GM18517 (cell line): ENCODE data around the gene TCF15.
"Not testable (repeated sequence)": the region's sequence is repeated elsewhere in the genome, so short reads cannot be mapped to it uniquely, and the experiment has no call there.

ENCODE experiments used
- ATAC-seq: cut with Tn5 transposase; IDR thresholded peaks from one replicate; pipeline ENCODE4 v1.9.1; 2021; ENCODE audit warnings: mild to moderate bottlenecking, moderate library complexity; ENCODE audit not compliant: unreplicated experiment

TCF15 gene

GRCh38 chr20:584161-584970 lies 25.7 kb downstream of the TCF15 start:
- no peak for ATAC-seq

- no peak for ATAC-seq
These were observed 27.9 kb downstream of the TCF15 start for GRCh38 chr20:582204-582603.

GRCh38 chr20:578940-579690 lies 31.0 kb downstream of the TCF15 start:
- ATAC-seq, result not testable (repeated sequence)

GRCh38 chr20:577167-577791 lies 32.8 kb downstream of the TCF15 start:
- ATAC-seq, result no peak

GRCh38 chr20:576156-576555 lies 34.0 kb downstream of the TCF15 start:
- ATAC-seq, result no peak

GRCh38 chr20:575230-575629 lies 34.9 kb downstream of the TCF15 start:
- ATAC-seq, result no peak

GRCh38 chr20:574297-574942 lies 35.7 kb downstream of the TCF15 start:
- ATAC-seq, result no peak

- ATAC-seq, result no peak
These were observed 36.5 kb downstream of the TCF15 start for GRCh38 chr20:573414-574296.

GRCh38 chr20:572727-573126 lies 37.4 kb downstream of the TCF15 start:
- no peak for ATAC-seq

GRCh38 chr20:571754-572441 lies 38.2 kb downstream of the TCF15 start:
- no peak for ATAC-seq

GRCh38 chr20:568673-569415 lies 41.3 kb downstream of the TCF15 start:
- ATAC-seq, result no peak

- ATAC-seq, result no peak
These were observed 41.9 kb downstream of the TCF15 start for GRCh38 chr20:568097-568652.

GRCh38 chr20:564192-564591 lies 45.9 kb downstream of the TCF15 start:
- no peak for ATAC-seq

GRCh38 chr20:563187-563586 lies 46.9 kb downstream of the TCF15 start:
- no peak for ATAC-seq

GRCh38 chr20:562232-562897 lies 47.7 kb downstream of the TCF15 start:
- no peak for ATAC-seq

- ATAC-seq, result no peak
These were observed 48.5 kb downstream of the TCF15 start for GRCh38 chr20:561437-562231.

- ATAC-seq, result no peak
These were observed 49.4 kb downstream of the TCF15 start for GRCh38 chr20:560680-561079.
